ENCODE results near the gene TLR7.
A peak's percentile ranks its signal among the peaks of the same experiment; 100 is the strongest.

The TLR7 gene

DNA sequence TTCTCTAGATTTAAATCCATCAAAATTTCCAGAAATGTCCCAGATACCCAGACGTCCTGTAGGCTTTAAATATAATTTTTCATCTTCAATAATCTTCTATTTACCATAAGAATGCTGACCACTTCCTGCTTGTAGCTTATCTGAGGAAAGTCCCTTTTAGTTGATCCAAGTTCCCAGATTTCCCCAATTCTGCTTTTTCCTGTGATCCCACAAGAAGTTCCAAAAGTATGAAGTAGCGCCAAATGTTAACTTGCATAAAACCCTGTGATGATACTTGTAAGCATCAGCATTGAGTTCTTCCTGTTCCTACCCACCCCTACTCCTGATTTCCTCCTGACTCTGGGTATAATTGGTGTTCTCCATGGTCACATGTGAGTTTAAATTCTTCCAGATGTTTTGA, 29.0 kb downstream of the TLR7 start:
- peak overlapping the region; percentile 50 for H3K27ac ChIP-seq
- TF ChIP-seq, protein P1, sequence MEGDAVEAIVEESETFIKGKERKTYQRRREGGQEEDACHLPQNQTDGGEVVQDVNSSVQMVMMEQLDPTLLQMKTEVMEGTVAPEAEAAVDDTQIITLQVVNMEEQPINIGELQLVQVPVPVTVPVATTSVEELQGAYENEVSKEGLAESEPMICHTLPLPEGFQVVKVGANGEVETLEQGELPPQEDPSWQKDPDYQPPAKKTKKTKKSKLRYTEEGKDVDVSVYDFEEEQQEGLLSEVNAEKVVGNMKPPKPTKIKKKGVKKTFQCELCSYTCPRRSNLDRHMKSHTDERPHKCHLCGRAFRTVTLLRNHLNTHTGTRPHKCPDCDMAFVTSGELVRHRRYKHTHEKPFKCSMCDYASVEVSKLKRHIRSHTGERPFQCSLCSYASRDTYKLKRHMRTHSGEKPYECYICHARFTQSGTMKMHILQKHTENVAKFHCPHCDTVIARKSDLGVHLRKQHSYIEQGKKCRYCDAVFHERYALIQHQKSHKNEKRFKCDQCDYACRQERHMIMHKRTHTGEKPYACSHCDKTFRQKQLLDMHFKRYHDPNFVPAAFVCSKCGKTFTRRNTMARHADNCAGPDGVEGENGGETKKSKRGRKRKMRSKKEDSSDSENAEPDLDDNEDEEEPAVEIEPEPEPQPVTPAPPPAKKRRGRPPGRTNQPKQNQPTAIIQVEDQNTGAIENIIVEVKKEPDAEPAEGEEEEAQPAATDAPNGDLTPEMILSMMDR (IDR thresholded peaks at IDR 0.05) = no peak
- no peak overlapping the region for H3K4me3 ChIP-seq (ENCODE audit: low read depth in 1 of 2, low read length in 1 of 2)
- H3K9me3 ChIP-seq = no peaks in the 10 kb centered on the region
- no peaks in the 10 kb centered on the region for H3K36me3 ChIP-seq
- H3K27me3 ChIP-seq = no peaks in the 10 kb centered on the region
- peaks cover 59 to 70% of the 10 kb centered on the region in 2 experiments for H3K4me1 ChIP-seq (ENCODE audit: control insufficient read depth in 1 of 2, insufficient read depth in 1 of 2, low read depth in 1 of 2, low read length in 1 of 2)

DNA sequence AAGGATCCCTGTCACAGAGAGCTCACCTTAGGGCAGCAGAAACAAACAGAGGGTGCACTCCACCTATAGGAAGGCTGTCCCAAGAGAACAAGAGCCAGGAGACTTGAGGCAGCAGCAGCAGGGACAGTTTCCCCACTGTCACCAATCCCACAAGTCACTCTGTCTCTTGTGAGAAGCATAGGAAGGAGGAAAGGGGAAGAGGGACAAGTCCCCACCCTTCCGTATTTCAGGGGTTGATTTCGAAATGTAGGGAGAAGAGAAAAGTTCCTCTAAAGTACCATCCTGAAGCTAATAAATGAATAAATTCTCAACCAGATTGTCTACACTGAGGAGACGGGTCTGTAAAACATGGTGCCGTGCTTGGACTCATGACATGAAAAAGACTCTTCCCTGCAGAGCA, 30.1 kb downstream of the TLR7 start:
- TF ChIP-seq, protein P1 (IDR thresholded peaks at IDR 0.05) = no peak
- no peaks in the 10 kb centered on the region for H3K27me3 ChIP-seq
- no peaks in the 10 kb centered on the region for H3K36me3 ChIP-seq
- no peaks in the 10 kb centered on the region for H3K9me3 ChIP-seq
- peak overlapping the region; percentile 30 to 43 for H3K4me3 ChIP-seq (ENCODE audit: low read depth in 1 of 2, low read length in 1 of 2)
- H3K4me1 ChIP-seq (ENCODE audit: control insufficient read depth in 1 of 2, insufficient read depth in 1 of 2, low read depth in 1 of 2, low read length in 1 of 2) = peaks cover 59 to 70% of the 10 kb centered on the region in 2 experiments
- H3K27ac ChIP-seq = peak overlapping the region; percentile 71

DNA sequence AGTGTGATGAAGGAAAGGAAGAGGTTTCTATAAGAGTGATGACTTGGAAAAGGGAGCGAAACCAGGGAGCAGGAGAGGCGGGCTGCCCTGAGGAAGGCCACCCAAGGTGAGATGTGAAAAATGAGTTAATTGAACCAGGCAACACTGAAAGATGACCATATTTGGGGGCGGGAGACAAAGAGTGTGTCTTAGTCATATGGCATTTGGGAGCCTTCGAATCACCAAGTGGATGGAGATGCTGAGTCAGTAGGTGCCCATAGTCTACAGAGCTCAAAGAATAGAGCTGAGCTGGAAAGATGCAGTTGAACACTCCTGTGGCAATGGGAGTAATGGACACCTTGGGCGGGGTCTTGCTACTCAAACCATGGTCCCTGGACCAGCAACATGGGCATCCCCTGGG, 31.2 kb downstream of the TLR7 start:
- H3K4me1 ChIP-seq (ENCODE audit: control insufficient read depth in 1 of 2, insufficient read depth in 1 of 2, low read depth in 1 of 2, low read length in 1 of 2) = peaks cover 52 to 67% of the 10 kb centered on the region in 2 experiments
- no peaks in the 10 kb centered on the region for H3K27me3 ChIP-seq
- H3K9me3 ChIP-seq = no peaks in the 10 kb centered on the region
- H3K36me3 ChIP-seq = no peaks in the 10 kb centered on the region
- no peak overlapping the region for H3K27ac ChIP-seq
- TF ChIP-seq, protein P1 (IDR thresholded peaks at IDR 0.05) = no peak
- H3K4me3 ChIP-seq (ENCODE audit: low read depth in 1 of 2, low read length in 1 of 2) = no peak overlapping the region

DNA sequence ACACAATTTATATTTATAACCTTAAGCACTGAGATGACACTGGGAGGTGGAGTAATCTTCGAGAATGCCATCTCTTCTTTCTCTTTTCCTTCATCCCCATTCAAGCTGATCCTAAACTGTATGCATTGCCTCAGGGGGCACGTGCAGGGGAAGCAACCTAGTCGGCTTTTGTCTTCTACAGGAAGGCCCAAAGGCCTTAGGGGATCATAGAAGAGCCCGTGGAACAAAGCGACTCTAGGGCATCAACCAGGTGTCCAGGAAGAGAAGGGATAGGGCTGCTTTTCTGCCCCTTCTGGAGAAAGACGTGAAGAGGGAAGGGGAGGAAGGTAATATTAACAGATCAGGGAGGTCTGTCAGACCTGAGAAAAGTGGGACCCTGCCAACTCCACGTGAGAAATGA, 32.6 kb downstream of the TLR7 start:
- Histone ChIP-seq H3K4me1 (ENCODE audit: control insufficient read depth in 1 of 2, insufficient read depth in 1 of 2, low read depth in 1 of 2, low read length in 1 of 2) (peaks cover 47 to 66% of the 10 kb centered on the region in 2 experiments), H3K4me3 (ENCODE audit: low read depth in 1 of 2, low read length in 1 of 2) (no peak overlapping the region), H3K27ac (no peak overlapping the region), H3K9me3 (no peaks in the 10 kb centered on the region), H3K27me3 (no peaks in the 10 kb centered on the region), H3K36me3 (no peaks in the 10 kb centered on the region)
- TF ChIP-seq, protein P1 (IDR thresholded peaks at IDR 0.05) = no peak

DNA sequence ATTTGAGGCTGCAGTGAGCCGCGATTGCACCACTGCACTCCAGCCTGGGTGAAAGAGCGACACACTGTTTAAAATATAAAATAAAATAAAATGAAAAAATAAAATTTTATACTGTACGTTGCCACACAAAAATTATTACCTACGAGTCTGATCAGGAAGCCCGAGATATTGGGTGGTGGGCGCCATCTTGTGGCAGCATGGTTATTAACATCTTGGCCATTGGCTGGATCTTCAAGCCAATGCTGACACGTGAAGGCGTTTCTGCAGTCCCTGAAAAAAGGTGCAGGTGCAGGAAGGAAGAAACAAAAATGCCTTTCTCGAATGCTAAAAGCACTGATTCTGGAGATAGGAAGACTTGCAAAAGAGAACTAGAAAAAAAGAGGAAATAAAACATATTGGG, 34.6 kb downstream of the TLR7 start:
- peak overlapping the region in 1 of 2 experiments; percentile 30 for H3K4me3 ChIP-seq (ENCODE audit: low read depth in 1 of 2, low read length in 1 of 2)
- peak overlapping the region; percentile 52 for H3K27ac ChIP-seq
- TF ChIP-seq, protein P1 (IDR thresholded peaks at IDR 0.05) = peak; percentile 56
- no peaks in the 10 kb centered on the region for H3K36me3 ChIP-seq
- peaks cover 48 to 72% of the 10 kb centered on the region in 2 experiments for H3K4me1 ChIP-seq (ENCODE audit: control insufficient read depth in 1 of 2, insufficient read depth in 1 of 2, low read depth in 1 of 2, low read length in 1 of 2)
- no peaks in the 10 kb centered on the region for H3K9me3 ChIP-seq
- H3K27me3 ChIP-seq = no peaks in the 10 kb centered on the region

DNA sequence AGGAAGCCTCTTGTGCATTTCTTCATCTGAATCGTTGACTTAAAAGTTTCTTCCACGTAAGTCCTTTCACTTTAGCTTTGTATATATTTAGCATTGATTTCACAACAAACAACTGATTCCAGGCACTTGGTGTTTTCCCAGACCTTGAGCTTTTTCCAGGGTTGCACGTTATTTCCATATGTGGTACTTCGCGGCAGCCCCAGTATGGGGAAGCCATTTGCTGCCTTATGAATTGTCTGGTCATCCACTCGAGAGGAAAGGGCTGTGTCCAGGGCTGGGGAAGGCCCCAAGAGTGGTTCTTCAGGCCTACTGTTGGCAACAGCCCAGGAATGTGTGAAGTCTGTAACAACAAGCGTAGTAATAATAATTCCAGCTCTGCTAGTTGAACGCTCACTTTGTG, 36.8 kb downstream of the TLR7 start:
- Histone ChIP-seq H3K9me3 (no peaks in the 10 kb centered on the region), H3K27ac (peak overlapping the region; percentile 3)
- TF ChIP-seq, protein P1 (IDR thresholded peaks at IDR 0.05) = no peak

More for the DNA sequence above, 36.8 kb downstream of the TLR7 start:
- Histone ChIP-seq H3K27me3 (no peaks in the 10 kb centered on the region), H3K4me3 (ENCODE audit: low read depth in 1 of 2, low read length in 1 of 2) (no peak overlapping the region), H3K36me3 (no peaks in the 10 kb centered on the region), H3K4me1 (ENCODE audit: control insufficient read depth in 1 of 2, insufficient read depth in 1 of 2, low read depth in 1 of 2, low read length in 1 of 2) (peaks cover 34 to 68% of the 10 kb centered on the region in 2 experiments)

Data from neutrophil (primary cell).